Stimulated activated CD8-positive, alpha-beta memory T cell treated with anti-CD3 and anti-CD28 coated beads, Interleukin-7, amount 100 ng/mL, for 24 hours (primary cell): ENCODE results near the gene HS3ST3B1.

ENCODE experiments used
- DNase-seq: peaks from one replicate; pipeline ENCODE4 v3.0.0-alpha.2; 2020; ENCODE audit warnings: low read depth

HS3ST3B1 gene

DNA sequence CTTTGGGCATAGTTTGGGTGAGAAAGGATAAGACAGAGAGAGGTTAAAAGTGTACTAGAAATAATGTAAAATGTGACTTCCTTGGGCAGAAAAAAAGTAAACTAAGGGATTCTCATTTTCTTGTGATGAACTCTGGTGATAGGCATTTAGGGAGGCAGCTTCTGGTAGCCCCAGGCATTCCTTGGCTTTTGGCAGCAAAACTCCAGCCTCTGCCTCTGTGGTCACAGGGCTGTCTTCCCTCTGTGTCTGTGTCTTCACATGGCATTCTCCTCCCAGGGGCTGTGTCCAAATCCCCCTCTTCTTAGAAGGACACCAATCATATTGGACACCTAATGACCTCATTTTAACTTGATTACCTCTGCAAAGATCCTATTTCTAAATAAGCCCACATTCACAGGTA lies 54.7 kb downstream of the HS3ST3B1 start:
- DNase-seq, result no peak

DNA sequence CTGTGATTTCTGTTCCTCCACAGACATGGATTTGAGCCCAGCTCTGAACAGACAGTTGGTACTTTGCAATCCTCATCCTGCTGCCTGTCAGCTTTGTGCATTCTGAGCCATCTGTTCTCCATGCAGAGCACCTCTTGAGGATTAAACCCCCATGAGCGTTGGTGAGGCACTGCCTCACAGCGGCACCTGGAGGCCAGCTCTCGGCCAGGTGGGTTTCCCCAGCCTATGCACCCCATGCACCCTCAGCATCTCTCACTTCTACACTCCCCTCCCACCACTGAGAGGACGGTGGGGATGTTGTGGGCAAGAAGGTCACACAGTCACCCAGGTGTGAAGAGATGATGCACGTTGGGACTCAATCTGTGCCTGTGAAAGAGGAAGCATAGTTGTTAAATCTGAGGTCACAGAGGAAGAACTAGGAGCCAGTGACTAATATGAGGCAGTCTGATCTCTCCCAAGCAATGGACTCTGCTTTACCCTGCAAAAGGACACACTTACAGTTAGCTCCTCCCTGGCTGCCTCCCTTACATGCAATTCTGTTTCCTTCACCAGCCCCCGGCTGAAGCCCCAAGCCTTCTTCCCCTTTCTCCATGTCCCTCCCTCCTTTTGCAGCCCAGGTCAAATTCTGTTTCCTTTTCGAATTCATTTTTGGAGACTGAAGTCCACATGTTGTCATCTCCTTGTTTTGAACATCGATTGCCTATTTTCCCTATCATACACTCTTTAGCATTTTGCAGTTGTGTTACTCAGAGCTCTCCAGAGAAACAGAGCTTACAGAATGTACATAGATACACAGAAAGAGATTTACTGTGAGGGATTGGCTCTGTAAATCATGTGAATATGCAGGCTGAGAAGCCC lies 58.5 kb downstream of the HS3ST3B1 start:
- DNase-seq, result no peak

DNA sequence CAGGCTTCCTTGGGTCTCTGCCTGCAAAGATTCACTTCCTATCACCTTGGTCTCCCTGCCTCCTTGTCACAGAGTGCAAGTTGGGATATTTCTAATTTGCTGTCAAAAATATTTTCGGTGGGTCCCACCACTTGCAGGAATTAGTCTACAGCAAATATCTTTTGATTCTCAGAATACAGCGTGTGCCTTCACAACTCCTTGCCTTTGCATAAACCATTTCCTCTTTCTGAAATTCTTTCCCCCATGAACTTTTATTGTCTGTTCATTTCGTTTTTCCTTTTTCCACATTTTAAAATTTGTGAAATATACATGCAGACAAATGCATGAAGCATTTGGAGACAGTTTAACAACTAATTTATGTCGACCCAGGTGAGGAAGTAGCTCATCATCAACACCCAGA lies 60.0 kb downstream of the HS3ST3B1 start:
- no peak for DNase-seq

DNA sequence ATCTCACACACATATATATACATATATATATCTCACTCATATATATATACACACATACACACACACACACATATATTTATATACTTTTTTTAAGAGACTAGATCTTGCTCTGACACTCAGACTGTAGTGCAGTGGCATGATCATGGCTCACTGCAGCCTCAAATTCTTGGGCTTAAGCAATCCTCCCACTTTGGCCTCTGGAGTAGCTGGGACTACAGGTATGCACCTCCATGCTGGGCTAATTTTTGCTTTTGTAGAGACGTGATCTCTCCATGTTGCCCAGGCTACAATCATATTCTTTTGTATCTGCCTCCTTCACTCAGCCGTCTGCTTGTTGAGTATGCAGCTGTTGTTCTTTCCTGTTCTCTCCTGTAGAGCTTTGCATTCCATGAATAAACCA lies 60.6 kb downstream of the HS3ST3B1 start:
- DNase-seq, result no peak

DNA sequence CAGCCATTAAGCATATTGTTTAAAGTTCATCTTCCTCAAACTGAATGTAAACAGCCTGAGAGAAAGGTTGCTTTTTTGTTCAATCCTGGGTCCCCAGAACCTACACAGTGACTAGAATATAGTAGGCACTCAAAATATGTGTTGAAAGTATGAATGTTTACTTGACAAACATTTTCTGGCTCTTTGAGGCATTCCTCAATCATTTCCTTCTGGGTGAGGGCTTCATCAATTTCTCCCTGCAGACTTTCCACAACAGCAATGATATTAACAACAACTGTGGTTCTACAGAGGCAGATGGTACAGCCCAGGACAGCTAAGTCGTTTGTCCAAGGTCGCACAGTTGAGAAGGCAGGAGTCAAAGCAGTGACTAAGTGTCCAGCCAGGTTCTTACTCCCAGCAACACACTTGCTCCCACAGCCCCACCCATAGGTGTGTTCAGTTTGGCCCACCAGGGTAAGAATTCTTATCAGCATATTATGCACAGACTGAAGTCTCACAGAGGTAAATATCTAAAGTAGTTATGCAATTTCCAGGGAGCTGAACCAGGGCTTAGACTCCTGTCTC lies 61.1 kb downstream of the HS3ST3B1 start:
- no peak for DNase-seq

DNA sequence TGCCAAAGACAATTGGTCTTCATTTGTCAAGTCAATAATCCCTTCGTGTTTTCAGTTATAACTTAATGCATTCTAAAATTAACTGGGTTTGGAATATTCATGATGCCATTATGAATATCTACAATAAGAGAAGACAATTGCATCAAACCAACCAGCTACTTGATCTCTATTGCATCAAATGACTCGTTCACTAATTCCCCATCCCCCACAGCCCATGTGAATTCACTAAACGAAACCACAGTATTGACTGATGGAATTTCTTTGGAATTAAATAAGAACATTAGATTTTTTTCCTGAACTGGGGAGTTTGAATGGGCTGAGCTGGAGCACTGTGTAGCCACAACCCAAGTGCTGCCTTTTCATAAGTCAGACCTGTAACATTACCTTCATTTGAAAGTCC lies 65.3 kb downstream of the HS3ST3B1 start:
- no peak for DNase-seq

DNA sequence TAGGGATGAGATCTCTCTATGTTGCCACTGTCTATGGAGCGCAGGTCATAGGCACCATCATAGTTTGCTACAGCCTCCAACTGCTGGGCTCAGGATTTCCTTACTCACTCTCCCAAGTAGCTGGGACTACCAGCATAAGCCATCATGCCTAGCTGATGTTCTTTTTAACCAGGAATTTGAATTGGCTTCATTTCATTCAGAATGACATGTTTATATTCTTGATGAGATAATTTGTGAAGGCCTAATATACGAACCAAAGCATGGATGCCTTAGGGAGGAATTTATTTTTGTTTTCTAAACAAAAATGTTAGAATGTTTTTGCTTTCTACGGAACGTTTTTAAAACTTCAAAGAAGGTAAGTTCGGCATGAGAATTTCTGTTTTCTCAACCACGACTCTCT lies 71.6 kb downstream of the HS3ST3B1 start:
- DNase-seq, result no peak

DNA sequence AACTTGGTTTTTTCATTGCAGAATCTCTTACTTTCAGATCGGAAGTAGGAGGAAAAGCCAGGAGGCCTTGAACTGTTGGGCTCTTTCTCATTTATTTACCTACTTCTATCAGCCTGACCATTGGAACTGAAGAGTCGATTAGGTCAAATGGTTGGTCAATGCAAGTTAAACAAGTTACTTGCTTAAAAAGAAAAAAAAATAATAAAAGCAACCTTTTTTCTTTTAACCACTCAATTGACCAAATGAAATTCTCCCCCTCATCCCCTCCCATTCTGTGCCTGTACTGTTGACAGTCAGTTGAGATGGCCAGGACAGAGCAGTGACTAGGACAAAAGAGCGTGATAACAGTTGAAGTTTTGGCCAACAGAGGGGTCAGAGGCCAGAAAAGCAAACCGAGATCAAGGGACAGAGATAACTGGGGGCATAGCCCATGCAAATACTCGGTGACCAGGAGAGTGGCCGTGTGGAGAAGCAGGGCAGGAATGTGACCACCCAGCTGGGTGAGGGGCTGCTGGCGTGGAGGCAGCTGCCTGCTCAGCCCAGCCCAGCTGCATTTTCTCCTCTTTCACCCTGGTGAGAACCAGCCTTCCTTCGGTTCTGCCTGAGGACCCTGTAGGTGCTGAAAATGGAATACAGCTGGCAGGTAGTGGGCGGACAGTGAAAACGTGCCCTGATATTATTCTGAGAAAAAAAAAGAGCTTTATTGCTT lies 72.2 kb downstream of the HS3ST3B1 start:
- DNase-seq, result no peak

DNA sequence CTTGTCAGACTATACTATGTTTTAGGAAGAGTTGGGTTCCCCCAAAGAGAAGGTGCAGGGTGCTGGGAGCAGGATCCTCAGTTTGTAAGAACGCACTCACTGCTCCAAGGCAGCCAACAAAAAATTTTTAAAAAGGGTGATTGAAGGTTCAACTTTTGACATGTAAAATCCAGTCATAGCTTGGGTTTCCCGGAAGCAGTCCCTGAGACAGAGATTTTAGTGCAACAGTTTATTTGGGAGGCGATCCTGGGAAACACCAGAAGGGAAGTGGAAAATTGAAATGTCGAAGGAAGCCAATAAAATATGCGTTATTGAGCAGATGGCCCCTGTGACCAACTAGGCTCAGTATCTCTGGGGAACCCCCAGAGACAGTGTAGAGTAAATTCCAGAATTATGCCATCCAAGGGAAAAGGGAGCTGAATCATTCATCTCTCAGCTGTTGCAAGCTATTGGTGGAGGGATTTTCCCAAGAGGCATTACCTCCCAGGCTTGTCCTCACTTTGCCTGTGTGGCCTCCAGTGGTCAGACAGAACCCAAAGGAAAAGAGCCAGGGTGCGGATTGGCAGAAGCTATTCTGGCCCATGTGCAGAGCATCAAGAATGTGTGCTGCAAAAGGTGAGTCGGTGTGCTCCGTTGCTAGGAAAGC lies 72.9 kb downstream of the HS3ST3B1 start:
- no peak for DNase-seq

DNA sequence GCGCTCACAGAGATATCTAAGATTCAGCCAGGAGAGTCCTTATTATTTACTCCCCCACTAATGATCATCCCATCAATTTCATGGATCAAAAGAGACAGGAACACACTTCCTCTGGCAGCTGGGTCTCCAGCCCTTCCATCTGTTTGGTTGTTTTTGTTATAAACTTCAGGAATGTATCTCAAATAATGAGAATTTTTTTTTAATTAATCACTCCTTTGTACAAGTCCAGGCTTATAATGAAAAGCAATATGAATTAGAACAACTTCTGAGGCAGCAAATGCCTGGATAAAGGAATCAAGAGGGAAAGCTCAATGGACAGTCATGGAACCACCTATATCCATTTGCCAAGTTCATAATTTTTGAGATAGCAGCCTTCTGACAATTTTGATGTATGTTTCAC lies 73.4 kb downstream of the HS3ST3B1 start:
- no peak for DNase-seq

DNA sequence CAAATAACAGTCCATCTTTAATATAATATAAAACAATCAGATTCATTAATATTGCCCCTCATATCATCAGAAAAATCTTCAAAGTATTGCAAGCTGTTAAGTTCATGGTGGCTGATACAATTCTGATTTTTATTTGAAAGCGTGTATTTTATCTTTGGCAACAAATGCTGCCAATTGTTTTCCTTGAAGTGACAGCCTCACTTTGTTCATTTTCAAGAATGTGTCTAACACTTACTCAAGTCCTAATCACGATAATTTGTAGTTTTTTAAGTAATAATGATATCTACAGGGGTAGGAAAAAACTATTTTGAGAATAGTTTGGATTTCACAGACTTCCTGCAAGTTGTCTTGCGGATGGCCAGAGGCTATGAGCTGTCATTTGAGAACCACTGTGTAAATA lies 75.8 kb downstream of the HS3ST3B1 start:
- no peak for DNase-seq

DNA sequence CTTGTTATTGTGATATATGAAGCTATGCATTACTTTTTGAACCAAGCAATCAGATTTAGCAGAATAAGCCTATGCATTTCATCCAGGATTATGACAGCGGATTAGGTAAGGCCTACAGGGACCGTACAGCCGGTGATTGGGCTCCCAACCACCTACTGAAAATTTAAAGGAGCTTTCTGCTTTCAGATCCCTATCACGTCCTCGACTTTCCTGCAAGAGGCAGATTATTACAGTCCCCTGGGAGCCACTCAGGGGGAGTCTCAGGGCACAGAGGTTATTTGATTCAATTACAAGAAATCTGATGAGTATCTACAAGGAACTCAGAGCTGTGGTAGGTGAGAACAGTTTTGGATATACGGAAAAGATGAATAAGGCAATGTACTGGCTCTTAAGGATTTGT lies 80.7 kb downstream of the HS3ST3B1 start:
- no peak for DNase-seq

DNA sequence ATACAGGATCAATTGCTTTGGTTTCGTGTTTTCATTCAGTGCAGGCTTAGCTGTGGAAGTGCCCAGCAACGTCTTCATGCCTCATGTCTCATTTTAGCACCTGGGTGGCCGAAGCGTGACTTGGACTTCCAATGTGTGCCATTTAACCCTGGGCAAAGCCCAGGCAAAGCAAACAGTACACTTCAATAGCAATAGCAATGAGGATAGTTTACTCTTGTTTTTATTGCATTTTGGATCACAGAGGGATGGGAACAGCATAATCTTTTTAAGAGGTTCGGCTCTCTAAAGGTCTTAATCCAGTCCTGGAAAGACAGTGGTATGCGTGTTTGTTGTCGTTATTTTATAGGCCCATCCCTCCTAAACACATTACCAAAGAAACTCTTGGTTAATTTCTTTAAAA lies 86.2 kb downstream of the HS3ST3B1 start:
- no peak for DNase-seq

DNA sequence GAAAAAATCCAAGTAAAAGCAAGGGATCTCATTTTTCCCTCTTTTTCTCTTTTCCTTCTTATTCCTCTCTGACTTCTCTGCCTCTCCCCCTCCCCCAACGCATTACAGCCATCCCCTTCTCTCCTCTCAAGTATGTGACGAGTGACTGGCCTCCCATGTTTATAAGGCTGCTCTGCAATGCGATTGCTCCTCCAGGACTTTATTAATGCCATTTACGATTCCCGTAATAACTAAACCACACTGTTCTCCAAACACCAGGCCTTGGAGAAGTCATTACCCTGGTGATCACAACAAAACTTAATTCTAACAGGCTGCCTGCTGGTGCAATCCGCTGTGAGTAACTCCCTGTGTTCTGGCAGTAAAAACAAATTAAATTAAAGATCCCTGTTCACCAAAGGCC lies 88.8 kb downstream of the HS3ST3B1 start:
- DNase-seq, result no peak

DNA sequence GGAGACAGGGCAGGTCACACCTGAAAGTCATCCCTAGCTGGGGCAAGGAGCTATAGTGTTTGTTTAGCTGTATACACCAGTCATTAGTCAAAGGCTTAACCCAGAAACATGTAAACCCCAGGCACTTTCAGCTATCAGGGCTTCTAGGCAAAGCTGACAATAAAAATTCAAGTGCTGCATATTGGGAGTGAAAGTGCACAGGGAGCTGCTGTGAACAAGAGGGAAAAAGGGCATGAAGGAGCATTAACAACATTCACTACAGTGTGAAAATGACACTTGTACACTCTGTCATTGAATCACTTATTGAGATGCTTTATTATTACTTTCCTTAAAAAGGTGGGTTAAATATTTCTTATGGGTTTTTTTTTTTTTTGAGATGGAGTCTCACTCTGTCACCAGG lies 92.8 kb downstream of the HS3ST3B1 start:
- no peak for DNase-seq

DNA sequence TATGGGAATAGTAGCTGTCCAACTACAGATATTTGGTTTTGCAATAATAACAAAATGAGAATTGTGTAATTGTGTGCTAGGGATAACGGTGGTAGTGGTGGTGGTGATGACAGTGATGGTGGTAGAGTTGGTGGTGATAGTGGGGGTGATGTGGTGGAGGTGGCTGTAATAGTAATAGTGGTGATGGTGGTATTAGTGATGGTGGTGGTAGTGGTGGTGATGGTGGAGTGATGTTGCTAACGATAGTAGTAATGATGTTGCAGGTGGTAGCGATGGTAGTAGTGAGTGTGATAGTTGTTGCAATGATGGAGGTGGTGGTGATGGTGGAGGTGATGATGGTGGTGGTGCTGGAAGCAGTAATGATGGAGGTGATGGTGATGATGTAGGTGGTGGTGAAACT lies 94.4 kb downstream of the HS3ST3B1 start:
- DNase-seq, result no peak

DNA sequence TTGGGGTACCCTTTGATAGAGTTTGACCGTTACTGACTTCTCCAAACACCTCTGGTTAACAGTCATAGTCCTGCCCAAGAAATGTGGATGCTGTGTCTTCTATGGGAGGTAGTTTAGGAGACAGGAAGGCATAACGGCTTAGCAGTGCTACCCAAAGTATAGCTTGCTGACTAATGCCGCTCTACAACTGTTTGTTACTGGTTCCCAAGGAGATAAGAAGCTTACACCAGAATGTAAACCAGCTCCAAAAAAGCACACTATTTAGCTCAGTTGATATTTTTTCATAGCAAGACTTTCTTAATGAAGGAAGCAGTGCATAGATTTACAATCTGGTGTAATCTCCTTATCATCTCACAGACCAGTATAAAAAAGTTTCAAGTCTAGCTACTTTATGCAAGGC lies 95.7 kb downstream of the HS3ST3B1 start:
- no peak for DNase-seq

DNA sequence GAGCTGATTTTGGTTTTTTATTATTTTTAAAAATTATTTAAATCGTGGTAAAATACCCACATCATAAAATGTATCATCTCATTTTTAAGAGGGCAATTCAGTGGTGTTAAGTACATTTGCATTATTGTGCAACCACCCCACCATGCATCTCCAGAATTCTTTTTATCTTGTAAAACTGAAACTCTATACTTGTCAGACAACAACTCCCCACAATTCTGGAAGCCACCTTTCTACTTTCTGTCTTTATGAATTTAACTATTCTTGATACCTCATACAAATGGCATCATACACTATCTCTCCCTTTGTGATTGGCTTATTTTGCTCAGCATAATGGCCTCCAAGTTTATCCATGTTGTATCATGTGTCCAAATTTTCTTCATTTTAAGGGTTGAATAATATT lies 97.9 kb downstream of the HS3ST3B1 start:
- DNase-seq, result no peak
